22Rv1 (cell line): Measurements from ENCODE around the gene TLE1.

Source experiments
- H3K27ac ChIP-seq: fragments of 450-650 bp; 2 replicates; pipeline ENCODE4 v1.5.1; 2017
- CTCF ChIP-seq: fragments of 450-650 bp; IDR thresholded peaks from 2 replicates; pipeline ENCODE4 v1.5.1; 2017; ENCODE audit warnings: mild to moderate bottlenecking
- ZFX ChIP-seq: fragments of 450-650 bp; IDR thresholded peaks from 2 replicates; pipeline ENCODE4 v1.6.1; 2017; ENCODE audit warnings: antibody characterized with exemption, borderline replicate concordance

The TLE1 gene

GRCh38 chr9:81683704-81684103 lies 5.6 kb downstream of the TLE1 start:
- H3K27ac ChIP-seq, result no peak overlapping the region
- TF ChIP-seq CTCF (no peak), ZFX (no peak)

GRCh38 chr9:81683238-81683637 lies 6.1 kb downstream of the TLE1 start:
- no peak for TF ChIP-seq ZFX
- TF ChIP-seq CTCF, result no peak
- no peak overlapping the region for H3K27ac ChIP-seq

- TF ChIP-seq CTCF, result no peak
- TF ChIP-seq ZFX, result no peak
- no peak overlapping the region for H3K27ac ChIP-seq
These were observed 6.5 kb downstream of the TLE1 start for GRCh38 chr9:81682797-81683196.

- H3K27ac ChIP-seq, result no peak overlapping the region
- TF ChIP-seq CTCF, result no peak
- TF ChIP-seq ZFX, result no peak
These were observed 7.2 kb downstream of the TLE1 start for GRCh38 chr9:81682177-81682576.

- H3K27ac ChIP-seq, result no peak overlapping the region
- TF ChIP-seq ZFX (no peak), CTCF (no peak)
These were observed 8.8 kb downstream of the TLE1 start for GRCh38 chr9:81680506-81680905.

GRCh38 chr9:81680006-81680405 lies 9.3 kb downstream of the TLE1 start:
- no peak overlapping the region for H3K27ac ChIP-seq
- no peak for TF ChIP-seq CTCF
- no peak for TF ChIP-seq ZFX

- H3K27ac ChIP-seq, result no peak overlapping the region
- no peak for TF ChIP-seq ZFX
- no peak for TF ChIP-seq CTCF
These were observed 11.3 kb downstream of the TLE1 start for GRCh38 chr9:81678088-81678487.
